ENCODE results near the gene LZTR1.
"Not testable (repeated sequence)": the region's sequence is repeated elsewhere in the genome, so short reads cannot be mapped to it uniquely, and the experiment has no call there.

Gene LZTR1

GRCh38 chr22:21032037-21032867 is 50.2 kb downstream of the LZTR1 start, which contains the start of gene SLC7A4:
SLC7A4 (minus strand) TSS chr22:21032561; CDS start chr22:21031812, 749 bp downstream.
- in situ Hi-C loops (cut with MboI; ENCODE audit: low sequenced_read_pairs, unreplicated experiment): no loop called here
- no peak for TF ChIP-seq CTCF (IDR thresholded peaks at IDR 0.05; ENCODE audit: borderline replicate concordance, control extremely low read depth, extremely low read depth, insufficient read depth, missing control alignments)
- DNase-seq (ENCODE audit: low spot score): no peak

GRCh38 chr22:21032868-21033688 is 51.0 kb downstream of the LZTR1 start:
- no peak for TF ChIP-seq CTCF (IDR thresholded peaks at IDR 0.05; ENCODE audit: borderline replicate concordance, control extremely low read depth, extremely low read depth, insufficient read depth, missing control alignments)
- in situ Hi-C loops (cut with MboI; ENCODE audit: low sequenced_read_pairs, unreplicated experiment): no loop called here
- DNase-seq (ENCODE audit: low spot score): no peak

- no peak for DNase-seq (ENCODE audit: low spot score)
- in situ Hi-C loops (cut with MboI; ENCODE audit: low sequenced_read_pairs, unreplicated experiment): no loop called here
- TF ChIP-seq CTCF (IDR thresholded peaks at IDR 0.05; ENCODE audit: borderline replicate concordance, control extremely low read depth, extremely low read depth, insufficient read depth, missing control alignments): no peak
Measured at GRCh38 chr22:21033895-21034294, 51.8 kb downstream of the LZTR1 start.

- in situ Hi-C loops (cut with MboI; ENCODE audit: low sequenced_read_pairs, unreplicated experiment): loop anchor here (5.0 kb wide), 1 partner anchor 52 kb away; no protein-coding TSS in a partner anchor
- DNase-seq (ENCODE audit: low spot score): no peak
- TF ChIP-seq CTCF (IDR thresholded peaks at IDR 0.05; ENCODE audit: borderline replicate concordance, control extremely low read depth, extremely low read depth, insufficient read depth, missing control alignments): no peak
Measured at GRCh38 chr22:21034989-21035388, 52.9 kb downstream of the LZTR1 start.

- DNase-seq (ENCODE audit: low spot score): no peak
- in situ Hi-C loops (cut with MboI; ENCODE audit: low sequenced_read_pairs, unreplicated experiment): loop anchor here (5.0 kb wide), 1 partner anchor 49 kb away; no protein-coding TSS in a partner anchor
- no peak for TF ChIP-seq CTCF (IDR thresholded peaks at IDR 0.05; ENCODE audit: borderline replicate concordance, control extremely low read depth, extremely low read depth, insufficient read depth, missing control alignments)
Measured at GRCh38 chr22:21038405-21038804, 56.3 kb downstream of the LZTR1 start.

GRCh38 chr22:21039158-21039557 is 57.1 kb downstream of the LZTR1 start:
- in situ Hi-C loops (cut with MboI; ENCODE audit: low sequenced_read_pairs, unreplicated experiment): loop anchor here (5.0 kb wide), 1 partner anchor 48 kb away; no protein-coding TSS in a partner anchor

More at GRCh38 chr22:21039158-21039557, 57.1 kb downstream of the LZTR1 start:
- not testable (repeated sequence) for DNase-seq (ENCODE audit: low spot score)
